Adrenal gland (tissue), 5 donors: ENCODE measurements around the gene SUV39H2.

Experiments
- POLR2A ChIP-seq, 2 donors: fragments of 450-650 bp; IDR thresholded peaks; one replicate each; pipeline ENCODE4 v1.6.1; 2017; ENCODE audit warnings: antibody characterized with exemption in 2 of 2, mild to moderate bottlenecking in 2 of 2, moderate library complexity in 1 of 2
- TF ChIP-seq, protein P1 (sequence below), 6 experiments: fragments of 450-650 bp in 4 of 6; fragments of 200-600 bp in 2 of 6; sonication (generic) in 1 of 6; IDR thresholded peaks; 1 replicate in 5 of 6; 2 replicates in 1 of 6; pipeline versions ENCODE4 v1.5.1 to v1.8.0; 2016 to 2021; ENCODE audit warnings: antibody characterized with exemption in 6 of 6, mild to moderate bottlenecking in 2 of 6, moderate library complexity in 1 of 6
- donor health status: DM: no; HTN: no; CAD: no.

DNA sequence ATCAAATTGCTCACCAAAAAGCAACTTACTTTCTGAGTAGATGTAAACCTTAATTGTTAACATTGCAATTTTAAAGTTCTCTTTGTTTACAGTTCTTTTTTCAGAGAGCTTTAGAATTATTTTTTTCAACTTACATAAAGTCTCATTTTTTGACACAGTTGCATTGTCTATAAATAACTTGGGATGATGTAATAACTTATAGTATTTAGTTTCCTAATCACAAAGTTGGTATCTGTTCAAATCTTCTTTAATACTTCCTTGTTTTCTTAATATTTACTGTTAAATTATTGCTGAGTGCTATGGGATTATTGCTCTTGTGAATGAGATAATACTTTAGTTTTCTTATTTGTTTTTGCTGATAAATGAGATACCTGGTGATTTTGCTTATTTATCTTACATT lies 18.9 kb upstream of the SUV39H2 start:
- TF ChIP-seq, protein P1, sequence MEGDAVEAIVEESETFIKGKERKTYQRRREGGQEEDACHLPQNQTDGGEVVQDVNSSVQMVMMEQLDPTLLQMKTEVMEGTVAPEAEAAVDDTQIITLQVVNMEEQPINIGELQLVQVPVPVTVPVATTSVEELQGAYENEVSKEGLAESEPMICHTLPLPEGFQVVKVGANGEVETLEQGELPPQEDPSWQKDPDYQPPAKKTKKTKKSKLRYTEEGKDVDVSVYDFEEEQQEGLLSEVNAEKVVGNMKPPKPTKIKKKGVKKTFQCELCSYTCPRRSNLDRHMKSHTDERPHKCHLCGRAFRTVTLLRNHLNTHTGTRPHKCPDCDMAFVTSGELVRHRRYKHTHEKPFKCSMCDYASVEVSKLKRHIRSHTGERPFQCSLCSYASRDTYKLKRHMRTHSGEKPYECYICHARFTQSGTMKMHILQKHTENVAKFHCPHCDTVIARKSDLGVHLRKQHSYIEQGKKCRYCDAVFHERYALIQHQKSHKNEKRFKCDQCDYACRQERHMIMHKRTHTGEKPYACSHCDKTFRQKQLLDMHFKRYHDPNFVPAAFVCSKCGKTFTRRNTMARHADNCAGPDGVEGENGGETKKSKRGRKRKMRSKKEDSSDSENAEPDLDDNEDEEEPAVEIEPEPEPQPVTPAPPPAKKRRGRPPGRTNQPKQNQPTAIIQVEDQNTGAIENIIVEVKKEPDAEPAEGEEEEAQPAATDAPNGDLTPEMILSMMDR (IDR thresholded peaks at IDR 0.05) = no peak
- TF ChIP-seq POLR2A (IDR thresholded peaks at IDR 0.05) = no peak
